DOHH2 (cell line): ENCODE data around the gene EDAR.

Experiments
- CTCF ChIP-seq: fragments of 200-600 bp; sonication (generic); IDR thresholded peaks from one replicate; pipeline ENCODE4 v1.5.1; 2014; ENCODE audit warnings: antibody characterized with exemption, mild to moderate bottlenecking, low read depth, low read length; ENCODE audit not compliant: poor library complexity, severe bottlenecking
- EZH2phosphoT487 ChIP-seq: fragments of 200-600 bp; sonication (generic); IDR thresholded peaks from 2 replicates; pipeline ENCODE4 v1.6.1; 2017; ENCODE audit warnings: borderline replicate concordance, mild to moderate bottlenecking, antibody characterized with exemption, low read length, moderate library complexity, mixed read lengths

GRCh38 chr2:108858894-108859293 lies 130.1 kb downstream of the EDAR start:
- no peak for TF ChIP-seq CTCF
- TF ChIP-seq EZH2phosphoT487: no peak
